ENCODE results near the gene OR10J1. TPM values are rescaled to one million over a fixed set of nuclear protein-coding genes. Genes with fewer than 3 reads are reported as not detected.

Gene OR10J1, protein sequence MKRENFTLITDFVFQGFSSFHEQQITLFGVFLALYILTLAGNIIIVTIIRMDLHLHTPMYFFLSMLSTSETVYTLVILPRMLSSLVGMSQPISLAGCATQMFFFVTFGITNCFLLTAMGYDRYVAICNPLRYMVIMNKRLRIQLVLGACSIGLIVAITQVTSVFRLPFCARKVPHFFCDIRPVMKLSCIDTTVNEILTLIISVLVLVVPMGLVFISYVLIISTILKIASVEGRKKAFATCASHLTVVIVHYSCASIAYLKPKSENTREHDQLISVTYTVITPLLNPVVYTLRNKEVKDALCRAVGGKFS
- total RNA-seq = not detected

DNA sequence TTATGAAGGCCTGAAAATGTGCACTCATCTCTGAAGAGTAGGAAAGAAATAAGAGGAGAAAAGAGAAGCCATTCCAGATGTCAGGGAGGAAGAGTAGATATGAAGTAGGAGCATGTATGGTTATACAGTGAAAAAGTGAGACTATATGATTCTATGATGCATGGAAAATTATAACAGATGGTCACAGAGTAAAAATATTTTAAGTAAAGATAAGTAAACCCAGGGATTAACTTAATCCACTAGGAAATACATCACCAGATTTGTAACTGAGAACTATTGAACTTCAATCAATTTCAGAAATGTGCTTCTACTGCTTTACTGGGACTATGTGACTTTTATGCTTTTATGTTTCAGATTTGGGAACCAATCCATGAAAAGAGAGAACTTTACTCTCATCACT, at the start of gene OR10J1:
Gene OR10J1, plus strand, starts transcription at position 301 of the 400 bp plus-strand sequence. Its CDS starts 70 bp downstream, at position 371.
- H3K27me3 ChIP-seq (ENCODE audit: control insufficient read depth in 3 of 3, insufficient read depth in 3 of 3, low read length in 3 of 3) = no peaks in the 10 kb centered on the region
- no peak within 1 kb of the TSS for H3K9ac ChIP-seq (ENCODE audit: low read depth in 1 of 3, low read length in 3 of 3)
- no peaks in the 10 kb centered on the region for H3K36me3 ChIP-seq (ENCODE audit: control insufficient read depth in 3 of 3, insufficient read depth in 3 of 3, low read length in 3 of 3)
- no peaks in the 10 kb centered on the region for H3K9me3 ChIP-seq (ENCODE audit: control insufficient read depth in 3 of 3, low read length in 3 of 3)
- no peak within 1 kb of the TSS for H3K27ac ChIP-seq (ENCODE audit: low read depth, low read length)
- H3K4me1 ChIP-seq (ENCODE audit: control insufficient read depth in 3 of 3, insufficient read depth in 3 of 3, low read length in 3 of 3) = no peaks in the 10 kb centered on the region
- H3K4me3 ChIP-seq (ENCODE audit: low read length in 3 of 3) = no peak within 1 kb of the TSS

DNA sequence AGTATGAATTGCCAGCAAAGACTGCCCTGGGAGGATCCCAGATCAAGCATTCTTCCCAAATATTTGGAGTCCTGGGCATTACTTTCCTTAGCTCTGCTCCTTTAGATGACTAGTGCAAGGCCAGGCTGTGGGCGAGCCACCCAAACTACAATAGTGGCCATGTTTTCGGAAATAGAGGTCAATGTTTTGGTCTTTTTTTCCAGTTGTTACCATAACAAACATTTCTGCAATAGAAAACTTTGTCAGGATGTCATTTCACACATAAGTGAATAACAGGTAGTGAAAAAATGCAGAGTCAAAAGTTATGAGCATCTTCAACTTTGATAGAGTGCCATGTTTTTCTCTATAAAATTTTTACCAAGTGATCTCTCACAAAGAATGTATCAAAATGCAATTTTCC, 32.7 kb upstream of the OR10J1 start:
- no peak overlapping the region for H3K4me3 ChIP-seq (ENCODE audit: low read length in 3 of 3)
- H3K36me3 ChIP-seq (ENCODE audit: control insufficient read depth in 3 of 3, insufficient read depth in 3 of 3, low read length in 3 of 3) = no peaks in the 10 kb centered on the region
- H3K9ac ChIP-seq (ENCODE audit: low read depth in 1 of 3, low read length in 3 of 3) = no peak overlapping the region
- no peak overlapping the region for H3K27ac ChIP-seq (ENCODE audit: low read depth, low read length)
- H3K27me3 ChIP-seq (ENCODE audit: control insufficient read depth in 3 of 3, insufficient read depth in 3 of 3, low read length in 3 of 3) = no peaks in the 10 kb centered on the region
- no peaks in the 10 kb centered on the region for H3K4me1 ChIP-seq (ENCODE audit: control insufficient read depth in 3 of 3, insufficient read depth in 3 of 3, low read length in 3 of 3)
- H3K9me3 ChIP-seq (ENCODE audit: control insufficient read depth in 3 of 3, low read length in 3 of 3) = peaks cover 0 to 2% (median 0%) of the 10 kb centered on the region in 3 donors

DNA sequence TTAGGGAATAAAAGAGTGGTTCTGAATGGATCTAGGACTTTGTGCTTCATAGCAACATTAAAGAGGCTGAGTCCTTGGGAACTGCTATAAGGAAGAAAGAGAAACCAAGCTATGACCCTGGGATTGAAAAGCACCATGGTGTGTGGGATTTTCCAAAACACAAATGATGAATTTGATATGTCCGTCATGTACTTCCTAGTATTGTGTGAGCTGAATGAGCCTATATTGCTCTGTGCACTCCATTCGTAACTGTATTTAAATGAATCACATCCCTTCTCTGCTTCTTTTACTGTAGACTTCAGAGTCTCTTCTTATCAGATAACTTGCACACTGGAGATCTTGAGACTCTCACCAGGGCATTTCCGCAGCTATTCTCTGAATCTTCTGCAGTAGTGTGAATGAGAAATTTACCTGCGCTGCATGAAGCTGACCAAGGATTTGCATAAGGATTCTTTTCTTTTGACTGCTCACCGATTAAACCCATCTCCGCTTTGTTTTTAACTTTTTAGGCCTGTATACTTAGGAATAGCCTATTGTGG, 30.6 kb upstream of the OR10J1 start:
- H3K9me3 ChIP-seq (ENCODE audit: control insufficient read depth in 3 of 3, low read length in 3 of 3) = peaks cover 0 to 2% (median 0%) of the 10 kb centered on the region in 3 donors
- no peaks in the 10 kb centered on the region for H3K4me1 ChIP-seq (ENCODE audit: control insufficient read depth in 3 of 3, insufficient read depth in 3 of 3, low read length in 3 of 3)
- no peaks in the 10 kb centered on the region for H3K36me3 ChIP-seq (ENCODE audit: control insufficient read depth in 3 of 3, insufficient read depth in 3 of 3, low read length in 3 of 3)
- no peak overlapping the region for H3K4me3 ChIP-seq (ENCODE audit: low read length in 3 of 3)
- H3K9ac ChIP-seq (ENCODE audit: low read depth in 1 of 3, low read length in 3 of 3) = no peak overlapping the region
- H3K27ac ChIP-seq (ENCODE audit: low read depth, low read length) = no peak overlapping the region
- H3K27me3 ChIP-seq (ENCODE audit: control insufficient read depth in 3 of 3, insufficient read depth in 3 of 3, low read length in 3 of 3) = no peaks in the 10 kb centered on the region

DNA sequence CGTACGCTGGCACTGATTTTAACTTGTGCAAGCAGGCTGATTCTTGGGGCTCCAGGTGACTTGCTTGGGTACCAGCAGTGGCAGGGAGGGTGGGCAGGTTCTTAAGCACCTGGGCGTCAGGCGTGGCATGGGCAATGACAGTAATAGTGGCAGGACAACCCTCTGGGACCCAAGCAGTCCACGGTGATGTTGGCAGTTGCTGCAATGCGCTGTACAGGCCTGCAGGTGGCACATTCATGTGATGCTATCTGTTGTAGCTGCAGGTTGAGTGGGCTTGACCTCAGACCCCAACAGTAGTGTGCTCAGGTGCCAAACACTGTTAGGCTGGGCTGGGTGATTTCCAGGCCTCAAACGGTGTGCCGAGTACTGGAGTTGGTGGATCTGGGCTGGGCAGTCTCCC, 17.7 kb upstream of the OR10J1 start:
- H3K9ac ChIP-seq (ENCODE audit: low read depth in 1 of 3, low read length in 3 of 3) = no peak overlapping the region
- H3K27me3 ChIP-seq (ENCODE audit: control insufficient read depth in 3 of 3, insufficient read depth in 3 of 3, low read length in 3 of 3) = no peaks in the 10 kb centered on the region
- no peaks in the 10 kb centered on the region for H3K36me3 ChIP-seq (ENCODE audit: control insufficient read depth in 3 of 3, insufficient read depth in 3 of 3, low read length in 3 of 3)
- H3K4me3 ChIP-seq (ENCODE audit: low read length in 3 of 3) = no peak overlapping the region
- no peak overlapping the region for H3K27ac ChIP-seq (ENCODE audit: low read depth, low read length)
- H3K4me1 ChIP-seq (ENCODE audit: control insufficient read depth in 3 of 3, insufficient read depth in 3 of 3, low read length in 3 of 3) = no peaks in the 10 kb centered on the region
- peaks cover 2 to 3% (median 3%) of the 10 kb centered on the region in 3 donors for H3K9me3 ChIP-seq (ENCODE audit: control insufficient read depth in 3 of 3, low read length in 3 of 3)

DNA sequence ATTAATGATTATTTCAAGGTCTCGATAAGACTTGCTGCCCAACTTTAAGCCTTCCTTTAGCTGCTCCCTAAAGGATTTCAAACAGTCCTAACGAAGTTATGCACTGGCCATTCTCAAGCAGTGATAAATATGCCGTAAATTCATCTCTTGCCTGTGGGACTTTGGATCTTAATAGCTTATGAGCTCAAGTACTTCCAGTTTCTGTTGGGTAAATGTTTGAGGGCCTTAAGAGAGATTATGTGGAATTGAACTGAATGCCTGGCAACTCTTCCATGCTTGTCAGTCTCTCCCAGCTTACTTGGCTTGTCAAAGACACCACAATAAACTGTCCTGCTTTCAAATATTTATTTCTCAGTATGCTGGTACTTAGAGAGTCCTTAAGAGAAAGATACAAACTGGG, 11.0 kb upstream of the OR10J1 start:
- H3K9me3 ChIP-seq (ENCODE audit: control insufficient read depth in 3 of 3, low read length in 3 of 3) = no peaks in the 10 kb centered on the region
- H3K4me1 ChIP-seq (ENCODE audit: control insufficient read depth in 3 of 3, insufficient read depth in 3 of 3, low read length in 3 of 3) = no peaks in the 10 kb centered on the region
- H3K9ac ChIP-seq (ENCODE audit: low read depth in 1 of 3, low read length in 3 of 3) = no peak overlapping the region
- no peaks in the 10 kb centered on the region for H3K27me3 ChIP-seq (ENCODE audit: control insufficient read depth in 3 of 3, insufficient read depth in 3 of 3, low read length in 3 of 3)
- H3K36me3 ChIP-seq (ENCODE audit: control insufficient read depth in 3 of 3, insufficient read depth in 3 of 3, low read length in 3 of 3) = no peaks in the 10 kb centered on the region
- H3K27ac ChIP-seq (ENCODE audit: low read depth, low read length) = no peak overlapping the region
- H3K4me3 ChIP-seq (ENCODE audit: low read length in 3 of 3) = no peak overlapping the region

DNA sequence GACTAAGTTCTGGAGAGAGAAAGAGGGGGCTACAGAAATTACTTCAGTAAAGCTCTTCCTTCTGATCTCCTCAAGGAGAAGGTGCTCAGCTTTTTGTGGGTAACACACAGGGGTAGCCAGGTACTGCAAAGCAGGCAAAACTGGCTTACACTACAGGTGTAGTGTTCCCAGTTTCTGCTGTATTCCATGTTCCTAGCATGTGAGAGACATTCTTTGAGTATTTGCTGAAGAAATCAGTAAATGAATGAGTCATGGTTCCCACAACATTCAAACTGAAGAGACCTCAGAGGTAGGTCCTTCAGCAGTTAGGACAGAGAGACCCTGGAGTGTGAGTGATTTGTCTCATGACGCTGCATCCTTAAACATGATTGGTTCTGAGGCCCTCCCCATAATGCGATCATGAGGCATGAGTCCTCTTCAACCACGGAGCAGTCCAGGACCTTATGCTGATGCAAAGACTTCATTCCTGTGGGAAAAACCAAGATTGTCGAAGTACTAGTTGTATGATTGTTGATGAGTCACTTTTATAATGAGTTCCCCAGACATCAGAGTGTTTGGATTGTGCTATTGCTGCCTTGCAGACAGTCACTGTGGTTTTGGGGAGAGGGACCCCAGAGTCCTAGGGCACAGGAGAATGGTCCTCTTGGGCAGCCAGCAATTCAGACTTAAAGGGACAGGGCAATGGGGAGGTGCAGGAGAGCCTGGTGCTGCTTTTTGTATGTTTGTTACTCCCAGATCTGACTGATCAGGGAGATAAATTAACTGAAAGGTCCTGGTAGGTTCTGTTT, 10.3 kb upstream of the OR10J1 start:
- H3K27me3 ChIP-seq (ENCODE audit: control insufficient read depth in 3 of 3, insufficient read depth in 3 of 3, low read length in 3 of 3) = no peaks in the 10 kb centered on the region
- H3K9me3 ChIP-seq (ENCODE audit: control insufficient read depth in 3 of 3, low read length in 3 of 3) = no peaks in the 10 kb centered on the region

DNA sequence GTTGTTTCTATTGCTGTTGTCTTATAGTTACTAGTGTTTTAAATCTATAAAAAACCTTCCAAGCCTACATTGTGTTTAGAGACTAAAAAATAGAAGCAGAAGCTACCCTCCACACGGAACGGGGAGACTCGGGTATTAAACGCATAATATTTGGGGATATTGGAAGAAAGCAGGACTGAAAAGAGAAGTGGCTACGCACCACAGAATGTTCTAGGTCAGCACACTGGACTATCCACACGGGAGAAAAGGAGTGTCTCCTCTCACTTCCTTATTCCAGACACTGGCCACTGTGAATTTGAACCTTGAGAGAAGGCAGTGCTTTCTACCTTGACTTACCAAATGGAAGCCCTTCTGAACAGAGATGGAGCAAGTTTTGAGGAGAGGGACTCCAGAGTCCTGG, 8.5 kb upstream of the OR10J1 start:
- Histone ChIP-seq H3K9ac (ENCODE audit: low read depth in 1 of 3, low read length in 3 of 3) (no peak overlapping the region), H3K4me1 (ENCODE audit: control insufficient read depth in 3 of 3, insufficient read depth in 3 of 3, low read length in 3 of 3) (no peaks in the 10 kb centered on the region), H3K36me3 (ENCODE audit: control insufficient read depth in 3 of 3, insufficient read depth in 3 of 3, low read length in 3 of 3) (no peaks in the 10 kb centered on the region), H3K27me3 (ENCODE audit: control insufficient read depth in 3 of 3, insufficient read depth in 3 of 3, low read length in 3 of 3) (no peaks in the 10 kb centered on the region), H3K9me3 (ENCODE audit: control insufficient read depth in 3 of 3, low read length in 3 of 3) (no peaks in the 10 kb centered on the region), H3K27ac (ENCODE audit: low read depth, low read length) (no peak overlapping the region), H3K4me3 (ENCODE audit: low read length in 3 of 3) (no peak overlapping the region)

More for the DNA sequence above, 10.3 kb upstream of the OR10J1 start:
- Histone ChIP-seq H3K27ac (ENCODE audit: low read depth, low read length) (no peak overlapping the region), H3K36me3 (ENCODE audit: control insufficient read depth in 3 of 3, insufficient read depth in 3 of 3, low read length in 3 of 3) (no peaks in the 10 kb centered on the region), H3K9ac (ENCODE audit: low read depth in 1 of 3, low read length in 3 of 3) (no peak overlapping the region), H3K4me3 (ENCODE audit: low read length in 3 of 3) (no peak overlapping the region), H3K4me1 (ENCODE audit: control insufficient read depth in 3 of 3, insufficient read depth in 3 of 3, low read length in 3 of 3) (no peaks in the 10 kb centered on the region)

DNA sequence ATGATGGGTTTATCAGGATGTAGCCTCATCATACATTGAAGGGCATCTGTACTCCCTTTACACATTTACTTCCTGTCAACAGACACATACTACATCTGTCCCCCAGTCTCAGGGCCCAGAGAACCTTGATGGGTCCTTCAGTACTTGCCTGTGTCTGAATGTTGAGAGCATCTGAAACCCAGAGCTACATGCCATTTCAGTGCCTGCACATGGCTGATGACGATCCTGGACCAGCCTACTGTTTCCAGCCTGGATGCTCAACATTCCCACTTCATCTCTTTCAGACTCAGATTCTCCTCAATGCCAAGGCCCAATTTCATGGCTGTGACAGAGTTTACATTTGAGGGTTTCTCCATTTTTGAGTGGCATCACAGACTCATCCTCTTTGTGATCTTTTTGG, 7.6 kb upstream of the OR10J1 start, which contains the start of gene OR10J4:
Gene OR10J4, plus strand, starts transcription at position 301 of the 400 bp plus-strand sequence.
- no peak within 1 kb of the TSS for H3K9ac ChIP-seq (ENCODE audit: low read depth in 1 of 3, low read length in 3 of 3)
- H3K27me3 ChIP-seq (ENCODE audit: control insufficient read depth in 3 of 3, insufficient read depth in 3 of 3, low read length in 3 of 3) = no peaks in the 10 kb centered on the region
- no peak within 1 kb of the TSS for H3K4me3 ChIP-seq (ENCODE audit: low read length in 3 of 3)
- no peaks in the 10 kb centered on the region for H3K4me1 ChIP-seq (ENCODE audit: control insufficient read depth in 3 of 3, insufficient read depth in 3 of 3, low read length in 3 of 3)
- no peaks in the 10 kb centered on the region for H3K9me3 ChIP-seq (ENCODE audit: control insufficient read depth in 3 of 3, low read length in 3 of 3)
- no peaks in the 10 kb centered on the region for H3K36me3 ChIP-seq (ENCODE audit: control insufficient read depth in 3 of 3, insufficient read depth in 3 of 3, low read length in 3 of 3)
- H3K27ac ChIP-seq (ENCODE audit: low read depth, low read length) = no peak within 1 kb of the TSS

DNA sequence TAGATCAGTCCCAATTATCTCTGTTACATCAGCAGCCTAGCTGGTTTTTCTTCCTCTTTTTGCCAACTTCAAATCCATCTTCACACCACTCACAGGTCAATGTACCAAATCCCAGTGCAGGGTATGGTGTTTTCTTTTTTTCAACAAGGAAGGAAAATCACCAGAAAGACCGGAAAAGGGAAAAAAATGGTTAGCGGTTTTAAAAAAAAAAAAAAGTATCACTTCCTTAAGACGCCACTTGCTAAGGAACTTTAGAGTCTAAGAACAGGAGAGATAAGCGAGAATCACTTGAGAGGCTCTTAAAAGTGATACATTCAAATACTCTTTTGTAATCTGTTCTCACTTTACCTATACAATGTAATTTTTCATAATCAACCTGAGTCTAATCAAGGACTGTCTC, 3.1 kb upstream of the OR10J1 start:
- H3K4me3 ChIP-seq (ENCODE audit: low read length in 3 of 3) = no peak overlapping the region
- no peak overlapping the region for H3K27ac ChIP-seq (ENCODE audit: low read depth, low read length)
- H3K36me3 ChIP-seq (ENCODE audit: control insufficient read depth in 3 of 3, insufficient read depth in 3 of 3, low read length in 3 of 3) = no peaks in the 10 kb centered on the region
- no peaks in the 10 kb centered on the region for H3K9me3 ChIP-seq (ENCODE audit: control insufficient read depth in 3 of 3, low read length in 3 of 3)
- no peaks in the 10 kb centered on the region for H3K4me1 ChIP-seq (ENCODE audit: control insufficient read depth in 3 of 3, insufficient read depth in 3 of 3, low read length in 3 of 3)
- no peaks in the 10 kb centered on the region for H3K27me3 ChIP-seq (ENCODE audit: control insufficient read depth in 3 of 3, insufficient read depth in 3 of 3, low read length in 3 of 3)
- no peak overlapping the region for H3K9ac ChIP-seq (ENCODE audit: low read depth in 1 of 3, low read length in 3 of 3)

DNA sequence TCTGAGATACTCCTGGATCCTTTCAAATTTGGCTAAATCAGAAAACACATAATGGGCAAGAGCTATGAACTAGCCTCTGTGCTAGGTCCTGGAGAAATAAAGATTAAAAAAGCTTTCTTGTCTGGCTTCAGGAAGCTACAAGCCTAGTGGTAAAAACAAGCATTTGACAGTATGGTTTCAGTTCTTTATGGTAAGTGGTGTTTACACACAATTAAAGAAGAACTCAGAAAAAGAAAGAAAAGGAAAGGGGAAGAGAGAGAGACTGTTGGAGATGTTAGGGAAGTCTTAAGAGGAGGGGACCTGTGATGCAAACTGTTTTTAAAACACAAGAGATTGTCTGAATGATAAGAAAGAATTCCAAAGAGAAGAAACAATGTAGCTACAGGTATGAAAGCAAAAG, 1.8 kb downstream of the OR10J1 start:
- no peaks in the 10 kb centered on the region for H3K9me3 ChIP-seq (ENCODE audit: control insufficient read depth in 3 of 3, low read length in 3 of 3)
- no peak overlapping the region for H3K27ac ChIP-seq (ENCODE audit: low read depth, low read length)
- no peaks in the 10 kb centered on the region for H3K4me1 ChIP-seq (ENCODE audit: control insufficient read depth in 3 of 3, insufficient read depth in 3 of 3, low read length in 3 of 3)
- H3K27me3 ChIP-seq (ENCODE audit: control insufficient read depth in 3 of 3, insufficient read depth in 3 of 3, low read length in 3 of 3) = no peaks in the 10 kb centered on the region
- no peak overlapping the region for H3K9ac ChIP-seq (ENCODE audit: low read depth in 1 of 3, low read length in 3 of 3)
- H3K36me3 ChIP-seq (ENCODE audit: control insufficient read depth in 3 of 3, insufficient read depth in 3 of 3, low read length in 3 of 3) = no peaks in the 10 kb centered on the region
- no peak overlapping the region for H3K4me3 ChIP-seq (ENCODE audit: low read length in 3 of 3)

Measured in skeletal muscle tissue (tissue), 4 donors.